Pericardium fibroblast (primary cell): ENCODE data around the gene ZBTB6. TPM values are rescaled to one million over a fixed set of nuclear protein-coding genes. Genes with fewer than 3 reads are reported as not detected.

Experiments
- total RNA-seq: library from RNA; depleted of rRNA; stranded (reverse); fragments of >200 nt; gene quantifications from 2 replicates; pipeline ENCODE4 v1.2.3, GENCODE V29; 2015

The ZBTB6 gene, protein sequence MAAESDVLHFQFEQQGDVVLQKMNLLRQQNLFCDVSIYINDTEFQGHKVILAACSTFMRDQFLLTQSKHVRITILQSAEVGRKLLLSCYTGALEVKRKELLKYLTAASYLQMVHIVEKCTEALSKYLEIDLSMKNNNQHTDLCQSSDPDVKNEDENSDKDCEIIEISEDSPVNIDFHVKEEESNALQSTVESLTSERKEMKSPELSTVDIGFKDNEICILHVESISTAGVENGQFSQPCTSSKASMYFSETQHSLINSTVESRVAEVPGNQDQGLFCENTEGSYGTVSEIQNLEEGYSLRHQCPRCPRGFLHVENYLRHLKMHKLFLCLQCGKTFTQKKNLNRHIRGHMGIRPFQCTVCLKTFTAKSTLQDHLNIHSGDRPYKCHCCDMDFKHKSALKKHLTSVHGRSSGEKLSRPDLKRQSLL
- total RNA-seq, result 3.6 and 5.6 TPM in 2 replicates

GRCh38 chr9:122912964-122913673, at the start of gene ZBTB6:
Gene ZBTB6 (minus strand): TSS chr9:122913323. CDS start chr9:122912072, 1,251 bp downstream.

GRCh38 chr9:122940749-122941581, 27.8 kb upstream of the ZBTB6 start, which contains the start of gene RABGAP1:
Gene RABGAP1 (plus strand): TSS chr9:122941020. CDS start chr9:122957060, 16,040 bp downstream.

DNA sequence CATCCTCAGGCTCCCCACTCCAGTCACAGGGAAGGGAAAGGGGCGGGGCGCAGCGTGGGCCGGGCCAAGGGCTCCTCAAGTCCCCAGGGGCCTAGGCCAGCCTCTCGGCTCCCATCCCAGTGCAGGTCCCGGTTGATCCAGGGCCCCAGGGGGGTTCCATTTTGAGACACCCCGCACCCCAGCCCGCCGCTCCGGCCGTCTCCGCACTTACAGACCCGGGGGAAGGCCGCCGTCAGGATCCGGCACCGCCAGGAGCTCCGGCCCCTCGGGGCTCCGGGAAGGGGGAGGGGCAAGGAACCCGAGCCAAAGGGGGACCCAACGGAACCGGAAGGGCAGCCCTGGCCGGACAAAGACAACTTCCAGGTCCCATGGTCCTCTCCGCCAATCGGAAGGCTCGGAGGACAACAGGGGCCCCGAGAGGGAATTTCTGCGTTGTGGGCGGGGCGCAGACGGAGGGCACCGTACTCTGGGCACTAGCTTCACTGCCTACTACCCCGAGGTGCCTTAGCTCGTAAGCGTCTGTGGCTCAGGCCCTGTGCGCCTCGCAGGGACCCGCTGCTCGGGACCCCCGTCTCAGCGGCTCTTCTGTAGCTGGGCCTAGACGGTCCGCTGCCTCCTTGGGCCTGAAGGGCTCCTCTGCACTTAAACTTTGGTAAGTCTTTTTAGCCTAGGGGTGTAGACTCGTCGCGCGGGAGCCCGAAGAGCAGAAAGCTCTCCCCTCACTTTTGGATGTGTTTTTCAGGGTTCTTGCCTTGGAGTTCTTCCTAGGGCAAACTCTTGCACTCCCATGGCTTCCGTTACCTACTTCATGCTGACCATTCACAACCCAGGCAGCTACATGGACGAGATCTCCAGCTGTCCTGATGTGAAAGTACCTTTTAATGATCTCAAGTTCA, 18.4 kb upstream of the ZBTB6 start, which contains the start of gene ZBTB26:
ZBTB26 (minus strand) TSS at position 287 of the 896 bp plus-strand sequence. CDS start 11,578 bp downstream, outside the sequence.

GRCh38 chr9:122904823-122905710, 8.1 kb downstream of the ZBTB6 start, which contains the start of gene RC3H2:
Gene RC3H2 (minus strand): TSS chr9:122905359. CDS start chr9:122897509, 7,850 bp downstream.

Other genes starting within 250 kb of the ZBTB6 start
- gene OR1L3, start 238.2 kb downstream of the ZBTB6 start, total RNA-seq, result not detected in 2 replicates
- gene OR1L4, start 189.3 kb downstream of the ZBTB6 start, total RNA-seq, result not detected in 2 replicates
- gene OR1L6, start 171.0 kb downstream of the ZBTB6 start, total RNA-seq, result not detected in 2 replicates
- gene OR5C1, start 124.4 kb downstream of the ZBTB6 start, total RNA-seq, result not detected in 2 replicates
- gene OR1K1, start 113.2 kb downstream of the ZBTB6 start, total RNA-seq, result not detected in 2 replicates
- 14.6 and 14.8 TPM in 2 replicates for gene PDCL, start 84.7 kb downstream of the ZBTB6 start, total RNA-seq
- gene RC3H2, start 8.0 kb downstream of the ZBTB6 start, total RNA-seq, result 18.9 and 21.8 TPM in 2 replicates
- gene ZBTB26, start 18.2 kb upstream of the ZBTB6 start, total RNA-seq, result 2.6 and 2.8 TPM in 2 replicates
- 12.9 and 21.4 TPM in 2 replicates for gene RABGAP1, start 27.7 kb upstream of the ZBTB6 start, total RNA-seq
- gene GPR21, start 120.3 kb upstream of the ZBTB6 start, total RNA-seq, result 0.70 and 1.5 TPM in 2 replicates